ENCODE measurements around the gene PRCP.

PRCP gene

DNA sequence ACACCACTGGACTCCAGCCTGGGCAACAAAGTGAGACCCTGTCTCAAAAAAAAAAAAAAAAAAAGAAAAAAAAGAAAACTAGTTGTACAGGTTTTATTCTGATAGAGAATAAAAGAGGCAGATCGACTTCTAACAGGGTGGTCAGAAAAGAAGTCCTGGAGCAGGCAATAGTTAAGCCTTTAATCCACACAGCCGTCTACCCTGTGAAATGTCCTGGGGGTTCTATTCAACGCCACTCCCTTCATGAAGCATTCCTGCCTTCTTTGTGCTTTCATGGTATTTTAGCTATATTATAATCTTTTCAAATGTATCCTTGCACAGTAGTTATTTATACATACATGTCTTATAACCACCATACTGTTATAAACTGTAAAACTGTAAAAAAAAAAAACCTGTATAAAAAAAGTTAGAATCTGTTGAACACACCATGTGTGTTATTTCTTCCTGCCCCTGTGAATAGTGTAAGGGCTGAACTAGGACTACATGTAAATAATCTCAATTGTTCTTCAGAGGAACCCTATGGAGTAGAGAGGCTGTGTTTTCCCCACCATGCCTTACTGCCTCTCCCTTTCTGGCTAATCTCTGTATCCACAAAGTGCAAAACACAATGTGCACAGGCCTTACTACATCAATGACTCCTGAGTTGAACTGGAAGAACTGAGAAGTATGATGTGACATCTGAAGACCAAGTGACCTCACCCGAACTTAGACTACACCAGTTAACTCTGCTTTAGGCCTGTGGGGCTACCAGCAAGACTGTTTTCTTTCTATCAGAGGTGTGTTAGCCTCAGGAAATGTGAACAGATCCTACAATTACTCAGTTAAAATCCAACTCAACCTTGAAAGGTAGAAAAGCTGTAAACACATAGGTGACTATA, 25.3 kb downstream of the PRCP start:
- no peak overlapping the region for H3K4me3 Mint-ChIP-seq
- H3K36me3 Mint-ChIP-seq (ENCODE audit: insufficient read depth): peaks cover 5% of the 10 kb centered on the region
- peaks cover 14 to 15% of the 10 kb centered on the region in 2 donors for H3K4me1 Mint-ChIP-seq (ENCODE audit: low read depth in 2 of 2)
- H3K27ac Mint-ChIP-seq: peak overlapping the region in 1 of 2 donors; percentile 41
- DNase-seq: no peak
- no peaks in the 10 kb centered on the region for H3K9me3 Mint-ChIP-seq
- H3K27me3 Mint-ChIP-seq: no peaks in the 10 kb centered on the region
- ATAC-seq (replicated peaks): no peak

DNA sequence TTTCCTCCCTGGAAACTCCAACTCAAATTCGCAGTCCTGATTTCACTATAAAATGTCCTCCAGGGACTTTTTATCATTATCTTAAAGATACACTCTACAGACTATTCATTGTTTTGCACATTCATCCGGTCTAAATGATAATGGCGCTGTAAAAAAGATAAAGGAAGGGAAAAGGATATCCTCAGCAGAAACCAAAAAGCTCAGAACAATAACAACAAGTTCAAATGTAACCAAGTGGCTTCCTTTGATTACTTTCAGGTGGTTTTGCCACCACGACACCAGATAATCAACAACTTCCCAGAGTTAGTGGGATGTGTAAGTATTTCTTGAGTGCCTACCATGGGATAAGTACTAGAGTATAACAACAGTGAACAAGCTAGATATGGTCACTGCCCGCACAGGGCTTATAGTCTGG, 26.3 kb downstream of the PRCP start:
- Mint-ChIP-seq H3K9me3 (no peaks in the 10 kb centered on the region), H3K27ac (peak overlapping the region; percentile 30 to 55), H3K27me3 (no peaks in the 10 kb centered on the region), H3K4me3 (no peak overlapping the region), H3K4me1 (ENCODE audit: low read depth in 2 of 2) (peaks cover 14 to 15% of the 10 kb centered on the region in 2 donors), H3K36me3 (ENCODE audit: insufficient read depth) (peaks cover 5% of the 10 kb centered on the region)
- DNase-seq (no peak), ATAC-seq (replicated peaks) (peak; percentile 53)

DNA sequence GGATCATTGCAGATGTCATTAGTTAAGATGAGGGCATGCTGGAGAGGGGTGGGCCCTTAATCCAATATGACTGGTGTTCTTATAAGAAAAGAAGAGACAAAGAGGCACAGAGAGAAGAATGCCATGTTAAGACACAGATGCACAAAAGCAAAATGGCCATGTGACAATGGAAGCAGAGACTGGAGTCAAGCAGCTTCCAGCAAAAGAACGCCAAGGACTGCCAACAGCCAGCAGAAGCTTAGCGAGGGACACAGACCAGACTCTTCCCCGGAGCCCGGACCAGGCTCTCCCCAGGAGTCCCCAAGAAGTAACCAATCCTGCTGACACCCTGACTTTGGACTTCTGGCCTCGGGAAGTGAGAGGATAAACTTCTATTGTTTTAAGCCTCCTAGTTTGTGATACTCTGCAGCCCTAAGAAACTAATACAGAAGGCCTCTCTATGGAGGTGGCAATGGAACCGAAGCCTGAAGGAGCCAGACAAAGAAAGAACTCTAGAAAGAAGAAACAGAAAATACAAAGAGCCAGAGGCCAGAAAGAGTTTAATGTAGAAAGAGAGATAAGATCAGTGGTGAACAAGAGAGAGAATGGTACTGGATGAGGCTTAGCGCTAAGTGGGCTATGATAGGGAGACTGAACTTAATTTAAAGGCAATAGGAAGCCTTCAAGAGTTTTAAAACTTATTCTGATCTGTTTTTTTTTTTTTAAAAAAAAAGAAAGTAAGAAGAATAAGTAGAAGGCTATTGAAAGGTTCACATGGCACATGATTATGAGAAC, 27.7 kb downstream of the PRCP start:
- Mint-ChIP-seq H3K4me1 (ENCODE audit: low read depth in 2 of 2) (peaks cover 15 to 17% of the 10 kb centered on the region in 2 donors), H3K36me3 (ENCODE audit: insufficient read depth) (peaks cover 5% of the 10 kb centered on the region), H3K4me3 (no peak overlapping the region), H3K27ac (no peak overlapping the region), H3K9me3 (no peaks in the 10 kb centered on the region), H3K27me3 (no peaks in the 10 kb centered on the region)
- DNase-seq (no peak), ATAC-seq (replicated peaks) (no peak)

DNA sequence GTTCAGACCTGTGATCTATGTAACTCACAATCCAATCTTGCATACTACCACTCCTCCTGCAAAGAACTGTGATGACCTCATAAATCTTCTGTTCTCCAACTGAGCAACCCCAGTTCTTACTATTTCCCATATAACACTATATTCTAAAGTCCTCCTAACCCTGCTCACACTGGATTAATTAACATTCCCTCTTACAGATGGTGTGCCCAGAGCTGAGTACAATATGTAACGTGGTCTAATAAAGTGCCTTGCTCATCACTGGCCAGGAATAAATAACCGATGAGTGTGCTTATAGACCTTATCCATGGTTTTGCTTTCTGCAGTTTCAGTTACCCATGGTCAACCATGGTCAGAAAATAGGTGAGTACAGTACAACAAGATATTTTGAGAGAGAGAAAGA, 28.6 kb downstream of the PRCP start:
- H3K4me3 Mint-ChIP-seq: no peak overlapping the region

DNA sequence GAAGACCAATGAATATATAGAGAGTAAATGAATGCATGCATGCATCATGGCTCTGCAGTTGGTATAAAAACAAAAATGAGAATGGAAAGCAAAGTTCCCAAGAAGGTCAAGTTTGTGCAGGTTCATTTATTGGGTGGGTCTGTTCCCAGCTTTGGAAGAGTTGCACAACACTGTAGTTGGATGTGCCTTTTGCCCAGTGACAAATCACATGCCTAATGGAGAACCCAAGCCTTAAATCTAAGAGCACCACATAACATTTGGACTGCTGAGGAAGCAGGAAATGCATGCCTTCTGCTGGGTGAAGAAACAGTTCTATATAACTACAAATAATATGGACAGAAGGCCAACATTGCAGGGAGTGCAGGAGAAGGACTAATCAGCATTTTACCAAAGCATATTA, 30.6 kb downstream of the PRCP start:
- ATAC-seq (replicated peaks) (no peak), DNase-seq (no peak)
- H3K4me3 Mint-ChIP-seq: no peak overlapping the region
- H3K27me3 Mint-ChIP-seq: no peaks in the 10 kb centered on the region
- peaks cover 13 to 20% of the 10 kb centered on the region in 2 donors for H3K4me1 Mint-ChIP-seq (ENCODE audit: low read depth in 2 of 2)
- H3K36me3 Mint-ChIP-seq (ENCODE audit: insufficient read depth): peaks cover 5% of the 10 kb centered on the region
- no peak overlapping the region for H3K27ac Mint-ChIP-seq
- H3K9me3 Mint-ChIP-seq: no peaks in the 10 kb centered on the region

More for the DNA sequence above, 28.6 kb downstream of the PRCP start:
- ATAC-seq (replicated peaks) (no peak), DNase-seq (no peak)
- no peak overlapping the region for H3K27ac Mint-ChIP-seq
- H3K9me3 Mint-ChIP-seq: no peaks in the 10 kb centered on the region
- peaks cover 16 to 20% of the 10 kb centered on the region in 2 donors for H3K4me1 Mint-ChIP-seq (ENCODE audit: low read depth in 2 of 2)
- H3K27me3 Mint-ChIP-seq: no peaks in the 10 kb centered on the region
- H3K36me3 Mint-ChIP-seq (ENCODE audit: insufficient read depth): peaks cover 5% of the 10 kb centered on the region

DNA sequence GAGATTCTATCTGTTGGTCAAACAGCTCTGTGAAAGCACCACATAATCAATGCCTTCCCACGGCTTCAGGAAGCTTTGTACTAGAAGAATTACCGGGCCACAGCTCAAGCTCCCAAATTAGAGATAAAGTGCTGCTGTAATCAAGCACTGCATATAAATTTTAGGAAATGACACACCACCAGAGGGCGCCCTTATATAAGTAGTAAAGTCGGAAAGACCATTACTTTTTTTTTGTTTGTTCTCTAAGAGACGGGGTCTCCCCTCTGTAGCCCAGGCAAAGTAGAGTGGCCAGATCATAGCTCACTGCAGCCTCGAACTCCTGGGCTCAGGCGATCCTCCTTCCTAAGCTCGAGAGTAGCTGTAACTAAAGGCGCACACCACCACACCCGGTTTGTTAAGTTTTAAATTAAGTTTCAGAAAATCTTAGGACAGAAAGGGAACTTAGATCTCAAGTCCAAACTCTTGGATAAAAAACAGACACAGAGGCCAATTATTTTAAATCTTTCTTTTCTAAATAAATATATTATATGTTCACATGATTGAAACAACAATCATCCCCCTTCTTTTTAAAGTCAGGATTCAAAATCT, 32.6 kb downstream of the PRCP start:
- DNase-seq (peak; percentile 75 to 84 (median 76)), ATAC-seq (replicated peaks) (peak; percentile 72)
- Mint-ChIP-seq H3K9me3 (no peaks in the 10 kb centered on the region), H3K27ac (peak overlapping the region in 1 of 2 donors; percentile 68), H3K4me3 (peak overlapping the region; percentile 40 to 59), H3K27me3 (no peaks in the 10 kb centered on the region), H3K36me3 (ENCODE audit: insufficient read depth) (peaks cover 3% of the 10 kb centered on the region), H3K4me1 (ENCODE audit: low read depth in 2 of 2) (peaks cover 2 to 7% of the 10 kb centered on the region in 2 donors)

DNA sequence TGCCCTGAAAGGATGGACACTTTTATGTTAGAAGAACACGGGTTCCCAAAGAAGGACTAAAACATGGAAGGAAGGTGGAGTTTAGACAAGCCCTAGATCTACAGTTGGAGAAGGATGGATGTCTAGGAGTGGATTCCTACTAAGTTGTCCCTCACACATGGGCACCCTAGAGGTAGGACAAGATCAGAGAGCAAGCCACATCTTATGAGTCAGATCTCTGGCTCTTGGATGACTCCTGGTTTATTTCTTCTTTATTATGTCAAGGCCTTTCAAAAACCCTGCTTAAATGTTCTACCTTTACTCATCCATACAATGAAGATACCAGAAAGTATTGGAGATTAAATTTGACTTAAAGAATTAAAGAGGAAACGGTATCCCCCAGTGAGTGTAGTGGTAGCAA, 34.4 kb downstream of the PRCP start:
- DNase-seq (no peak), ATAC-seq (replicated peaks) (no peak)
- H3K4me3 Mint-ChIP-seq: no peak overlapping the region
- no peaks in the 10 kb centered on the region for H3K27me3 Mint-ChIP-seq
- H3K4me1 Mint-ChIP-seq (ENCODE audit: low read depth in 2 of 2): peaks cover 2 to 5% of the 10 kb centered on the region in 2 donors
- no peak overlapping the region for H3K27ac Mint-ChIP-seq
- H3K36me3 Mint-ChIP-seq (ENCODE audit: insufficient read depth): no peaks in the 10 kb centered on the region
- no peaks in the 10 kb centered on the region for H3K9me3 Mint-ChIP-seq

DNA sequence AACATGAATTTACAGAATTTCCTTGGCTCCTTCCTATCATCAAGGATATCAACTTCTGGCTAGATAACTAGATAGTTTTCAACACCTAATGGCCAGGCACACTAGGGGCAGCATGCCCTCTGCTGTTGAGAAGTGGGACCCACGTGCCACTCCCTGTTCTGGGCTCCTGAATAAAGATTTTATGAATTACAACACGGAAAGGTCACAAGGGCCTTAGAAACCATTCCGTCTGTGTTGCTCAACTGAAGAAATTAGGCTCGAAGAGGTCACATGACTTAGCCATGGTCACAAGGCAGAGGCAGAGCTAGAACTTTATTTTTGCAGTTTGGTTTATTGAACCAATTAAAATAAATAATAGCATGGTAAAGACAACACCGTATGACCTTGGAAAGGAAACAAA, 36.0 kb downstream of the PRCP start:
- Mint-ChIP-seq H3K4me3 (no peak overlapping the region), H3K27me3 (no peaks in the 10 kb centered on the region), H3K4me1 (ENCODE audit: low read depth in 2 of 2) (peaks cover 2 to 5% of the 10 kb centered on the region in 2 donors), H3K9me3 (no peaks in the 10 kb centered on the region), H3K27ac (no peak overlapping the region), H3K36me3 (ENCODE audit: insufficient read depth) (no peaks in the 10 kb centered on the region)
- no peak for DNase-seq
- no peak for ATAC-seq (replicated peaks)

DNA sequence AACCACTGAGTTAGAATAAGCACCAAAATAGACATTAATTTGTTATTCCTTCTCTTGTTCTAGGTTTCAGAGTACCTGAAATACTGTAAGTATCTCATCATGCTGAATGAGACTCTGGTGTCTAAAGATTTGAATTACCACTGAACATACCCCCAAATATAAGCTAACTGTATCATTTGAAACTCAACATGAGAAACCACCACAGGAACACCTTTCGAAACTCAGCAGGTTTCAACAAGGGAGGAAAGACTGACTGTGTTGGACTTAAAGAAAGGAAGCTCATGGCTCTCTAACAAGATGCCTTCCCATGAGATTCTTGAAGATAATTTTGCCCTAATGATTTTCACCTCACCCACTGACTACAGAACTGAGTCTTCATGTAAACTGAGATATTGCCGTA, 37.0 kb downstream of the PRCP start:
- peaks cover 2 to 5% of the 10 kb centered on the region in 2 donors for H3K4me1 Mint-ChIP-seq (ENCODE audit: low read depth in 2 of 2)
- H3K36me3 Mint-ChIP-seq (ENCODE audit: insufficient read depth): no peaks in the 10 kb centered on the region
- DNase-seq: no peak
- no peak overlapping the region for H3K27ac Mint-ChIP-seq
- H3K4me3 Mint-ChIP-seq: no peak overlapping the region
- H3K27me3 Mint-ChIP-seq: no peaks in the 10 kb centered on the region
- H3K9me3 Mint-ChIP-seq: no peaks in the 10 kb centered on the region
- no peak for ATAC-seq (replicated peaks)

DNA sequence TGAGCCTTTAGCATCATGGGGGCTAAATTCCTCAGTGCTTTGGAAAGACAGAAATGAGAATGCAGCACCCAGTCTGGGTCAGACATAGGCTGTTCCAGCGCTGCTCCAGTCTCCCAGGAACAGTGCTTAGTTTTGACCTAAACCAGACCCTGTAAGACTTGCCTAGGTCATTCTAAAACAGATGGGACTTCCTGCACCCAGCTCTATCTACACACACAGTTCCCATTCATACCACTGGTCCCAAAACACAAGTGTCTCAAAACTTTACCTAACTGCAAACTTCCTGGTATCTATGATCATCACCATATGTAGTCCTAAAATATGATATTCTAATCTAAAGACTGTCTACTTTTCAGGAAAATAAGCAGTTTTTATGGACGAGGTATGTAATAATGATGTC, 37.9 kb downstream of the PRCP start:
- DNase-seq: no peak
- Mint-ChIP-seq H3K27me3 (no peaks in the 10 kb centered on the region), H3K36me3 (ENCODE audit: insufficient read depth) (no peaks in the 10 kb centered on the region)

DNA sequence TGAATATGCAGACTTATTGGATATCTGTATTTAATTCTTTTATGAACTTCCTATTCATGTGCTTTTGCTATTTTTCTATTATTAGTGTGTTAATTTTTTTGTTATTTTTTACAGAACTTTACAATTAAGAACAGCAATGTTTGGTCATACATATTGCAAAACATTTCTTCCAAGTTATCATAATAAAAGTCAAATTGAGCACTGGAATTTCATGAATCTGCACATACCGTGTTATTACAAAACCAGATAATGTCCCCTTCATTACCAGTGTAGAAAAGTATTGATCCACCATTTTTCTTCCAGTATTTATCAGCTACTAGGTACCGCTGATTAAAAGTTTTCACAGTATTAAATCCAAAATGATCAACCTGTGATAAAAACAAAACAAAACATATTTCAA, 40.5 kb downstream of the PRCP start:
- no peak overlapping the region for H3K27ac Mint-ChIP-seq
- H3K27me3 Mint-ChIP-seq: no peaks in the 10 kb centered on the region
- H3K9me3 Mint-ChIP-seq: no peaks in the 10 kb centered on the region
- DNase-seq: no peak
- no peak for ATAC-seq (replicated peaks)
- H3K4me1 Mint-ChIP-seq (ENCODE audit: low read depth in 2 of 2): peaks cover 0 to 6% of the 10 kb centered on the region in 2 donors
- H3K4me3 Mint-ChIP-seq: no peak overlapping the region
- H3K36me3 Mint-ChIP-seq (ENCODE audit: insufficient read depth): peaks cover 3% of the 10 kb centered on the region

More for the DNA sequence above, 37.9 kb downstream of the PRCP start:
- Mint-ChIP-seq H3K9me3 (no peaks in the 10 kb centered on the region), H3K4me1 (ENCODE audit: low read depth in 2 of 2) (peaks cover 0 to 1% of the 10 kb centered on the region in 2 donors), H3K27ac (no peak overlapping the region), H3K4me3 (no peak overlapping the region)
- no peak for ATAC-seq (replicated peaks)

DNA sequence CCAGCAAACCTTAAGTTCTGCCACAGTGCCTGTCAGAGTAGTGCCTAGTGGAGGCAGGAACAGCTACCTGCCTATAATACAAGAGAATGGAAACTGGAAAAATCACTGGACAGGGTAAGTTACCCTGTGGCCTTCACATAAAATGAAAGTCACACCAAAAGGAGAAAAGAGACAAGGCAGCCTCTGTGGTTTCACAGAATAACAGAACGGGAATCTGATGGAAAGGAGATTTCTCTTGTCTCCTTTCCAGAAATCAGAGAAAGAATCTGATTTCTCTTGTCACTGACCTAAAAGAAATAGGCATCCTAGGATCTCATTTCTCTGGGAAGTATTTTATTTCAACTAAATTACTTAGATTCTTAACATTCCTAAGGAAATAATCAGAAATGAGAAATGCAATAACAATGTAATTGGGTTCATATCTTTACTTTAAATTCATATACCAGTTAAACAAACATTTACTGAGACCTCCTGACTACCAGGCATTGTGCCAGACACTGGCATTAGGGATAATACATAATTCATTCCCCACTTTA, 41.6 kb downstream of the PRCP start:
- peak overlapping the region in 1 of 2 donors; percentile 23 for H3K27ac Mint-ChIP-seq
- DNase-seq: no peak

DNA sequence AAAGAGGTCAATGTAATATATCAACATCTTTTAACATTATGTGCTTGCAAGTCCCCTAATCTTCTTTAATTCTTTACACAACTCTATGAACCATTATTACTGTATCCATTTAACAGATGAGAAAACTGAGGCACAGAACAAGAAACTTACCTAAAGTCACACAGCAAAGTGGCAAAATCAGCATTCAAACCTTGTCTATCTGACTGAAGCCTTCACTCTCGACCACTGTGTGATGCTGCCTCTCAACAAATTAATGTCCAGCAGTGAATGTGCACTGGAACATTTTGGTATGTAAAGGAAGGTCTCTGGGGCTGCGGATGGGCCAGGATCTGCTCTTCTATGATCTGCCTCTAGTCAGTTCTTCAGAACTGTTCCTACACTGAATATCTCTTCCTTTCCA, 42.1 kb downstream of the PRCP start:
- DNase-seq (no peak), ATAC-seq (replicated peaks) (no peak)
- Mint-ChIP-seq H3K27ac (no peak overlapping the region), H3K36me3 (ENCODE audit: insufficient read depth) (peaks cover 3% of the 10 kb centered on the region), H3K4me1 (ENCODE audit: low read depth in 2 of 2) (peaks cover 0 to 14% of the 10 kb centered on the region in 2 donors), H3K4me3 (no peak overlapping the region), H3K9me3 (no peaks in the 10 kb centered on the region), H3K27me3 (no peaks in the 10 kb centered on the region)

More for the DNA sequence above, 41.6 kb downstream of the PRCP start:
- no peak for ATAC-seq (replicated peaks)
- H3K4me3 Mint-ChIP-seq: no peak overlapping the region
- peaks cover 3% of the 10 kb centered on the region for H3K36me3 Mint-ChIP-seq (ENCODE audit: insufficient read depth)
- H3K4me1 Mint-ChIP-seq (ENCODE audit: low read depth in 2 of 2): peaks cover 0 to 14% of the 10 kb centered on the region in 2 donors
- no peaks in the 10 kb centered on the region for H3K9me3 Mint-ChIP-seq
- no peaks in the 10 kb centered on the region for H3K27me3 Mint-ChIP-seq

Data from effector memory CD8-positive, alpha-beta T cell (primary cell).